Erythroblast (primary cell): ENCODE results near the gene ZNF343.

Experiments
- GATA1 ChIP-seq: IDR thresholded peaks from 2 replicates; pipeline ENCODE4 v1.6.1; 2011; ENCODE audit warnings: low read depth, mild to moderate bottlenecking, control low read depth, low read length, moderate library complexity
- POLR2A ChIP-seq: IDR thresholded peaks from 2 replicates; pipeline ENCODE4 v1.6.1; 2011; ENCODE audit warnings: mild to moderate bottlenecking, low read length

- no peak for TF ChIP-seq POLR2A
- no peak for TF ChIP-seq GATA1
These were observed 33.6 kb upstream of the ZNF343 start for GRCh38 chr20:2542361-2542760.
